ENCODE measurements around the gene ZBTB44.
"Not testable (repeated sequence)": the region's sequence is repeated elsewhere in the genome, so short reads cannot be mapped to it uniquely, and the experiment has no call there.

The ZBTB44 gene

DNA sequence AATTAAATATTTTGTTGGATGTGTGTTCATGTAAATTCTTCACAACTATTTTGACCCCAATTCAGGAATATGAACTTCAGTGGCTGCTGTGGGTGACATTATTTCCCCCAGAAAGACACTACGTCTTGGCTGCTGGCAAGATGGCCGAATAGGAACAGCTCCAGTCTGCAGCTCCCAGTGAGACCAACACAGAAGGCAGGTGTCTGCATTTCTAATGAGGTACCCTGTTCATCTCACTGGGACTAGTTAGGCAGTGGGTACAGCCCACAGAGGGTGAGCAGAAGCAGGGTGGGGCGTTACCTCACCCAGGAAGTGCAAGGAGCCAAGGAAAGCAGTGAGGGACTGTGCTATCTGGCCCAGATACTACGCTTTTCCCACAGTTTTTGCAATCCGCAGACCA, 65.3 kb downstream of the ZBTB44 start:
- no peak for DNase-seq (ENCODE audit: low read depth)
- no peak overlapping the region for H3K4me3 ChIP-seq (ENCODE audit: low read depth, low read length)
- TF ChIP-seq, protein P1, sequence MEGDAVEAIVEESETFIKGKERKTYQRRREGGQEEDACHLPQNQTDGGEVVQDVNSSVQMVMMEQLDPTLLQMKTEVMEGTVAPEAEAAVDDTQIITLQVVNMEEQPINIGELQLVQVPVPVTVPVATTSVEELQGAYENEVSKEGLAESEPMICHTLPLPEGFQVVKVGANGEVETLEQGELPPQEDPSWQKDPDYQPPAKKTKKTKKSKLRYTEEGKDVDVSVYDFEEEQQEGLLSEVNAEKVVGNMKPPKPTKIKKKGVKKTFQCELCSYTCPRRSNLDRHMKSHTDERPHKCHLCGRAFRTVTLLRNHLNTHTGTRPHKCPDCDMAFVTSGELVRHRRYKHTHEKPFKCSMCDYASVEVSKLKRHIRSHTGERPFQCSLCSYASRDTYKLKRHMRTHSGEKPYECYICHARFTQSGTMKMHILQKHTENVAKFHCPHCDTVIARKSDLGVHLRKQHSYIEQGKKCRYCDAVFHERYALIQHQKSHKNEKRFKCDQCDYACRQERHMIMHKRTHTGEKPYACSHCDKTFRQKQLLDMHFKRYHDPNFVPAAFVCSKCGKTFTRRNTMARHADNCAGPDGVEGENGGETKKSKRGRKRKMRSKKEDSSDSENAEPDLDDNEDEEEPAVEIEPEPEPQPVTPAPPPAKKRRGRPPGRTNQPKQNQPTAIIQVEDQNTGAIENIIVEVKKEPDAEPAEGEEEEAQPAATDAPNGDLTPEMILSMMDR (IDR thresholded peaks at IDR 0.05; ENCODE audit: low read depth, low read length, missing control alignments): no peak

DNA sequence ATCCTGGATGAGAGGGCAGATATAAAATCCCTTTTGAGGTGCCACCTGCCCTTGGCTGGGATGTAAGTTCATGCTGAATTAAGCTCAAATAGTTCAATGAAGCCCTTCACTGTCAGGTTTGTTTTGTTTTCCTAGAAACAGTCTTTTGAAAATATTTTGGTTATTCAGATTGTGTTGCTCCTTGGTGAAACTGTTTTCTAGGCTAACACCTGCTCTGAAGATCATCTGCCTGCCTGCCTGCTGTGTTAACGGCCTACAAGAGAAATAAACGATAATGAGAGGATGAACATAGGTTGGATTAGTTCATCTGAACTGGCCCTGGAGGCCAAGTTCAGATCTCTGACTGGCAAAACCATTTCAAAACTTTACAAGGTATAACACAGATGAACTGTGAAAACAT, 67.4 kb downstream of the ZBTB44 start:
- H3K4me3 ChIP-seq (ENCODE audit: low read depth, low read length): no peak overlapping the region
- DNase-seq (ENCODE audit: low read depth): no peak
- TF ChIP-seq, protein P1 (IDR thresholded peaks at IDR 0.05; ENCODE audit: low read depth, low read length, missing control alignments): no peak

DNA sequence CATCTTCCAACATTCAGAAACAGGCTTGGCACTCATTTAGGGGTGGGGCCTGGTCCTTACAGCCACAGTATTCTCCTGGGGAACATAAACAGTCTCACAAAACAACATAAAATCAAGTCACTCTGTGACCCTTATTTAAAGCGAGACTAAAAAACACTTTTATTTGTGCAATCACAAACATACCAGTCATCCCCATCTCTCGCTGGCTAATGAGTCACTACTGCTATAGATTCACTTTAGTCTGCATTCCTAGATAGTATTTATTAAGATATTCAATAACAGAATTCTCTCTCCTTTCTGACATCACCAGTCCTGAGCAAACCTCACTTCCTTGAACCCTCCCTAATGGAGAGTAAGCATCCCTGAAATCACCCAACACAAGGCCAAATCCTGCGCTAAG, 68.0 kb downstream of the ZBTB44 start:
- no peak overlapping the region for H3K4me3 ChIP-seq (ENCODE audit: low read depth, low read length)
- TF ChIP-seq, protein P1 (IDR thresholded peaks at IDR 0.05; ENCODE audit: low read depth, low read length, missing control alignments): no peak
- no peak for DNase-seq (ENCODE audit: low read depth)

DNA sequence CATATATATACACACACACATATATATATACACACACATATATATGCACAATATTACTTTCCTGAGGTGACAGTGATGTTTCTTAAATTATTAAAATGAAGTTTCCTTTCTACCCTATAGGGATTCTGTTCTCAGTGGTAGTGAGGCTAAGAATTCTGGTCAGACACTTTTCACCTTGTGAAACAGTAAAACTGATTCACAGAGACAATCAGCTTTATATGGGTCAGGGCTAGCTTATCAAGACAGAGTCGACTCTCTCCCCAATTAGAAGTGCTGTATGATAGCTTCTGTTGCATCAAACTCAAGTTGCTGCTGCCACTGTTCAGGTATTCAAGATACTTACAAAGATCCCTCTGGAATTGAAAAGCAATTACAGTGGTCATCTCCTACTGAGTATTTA, 68.4 kb downstream of the ZBTB44 start:
- DNase-seq (ENCODE audit: low read depth): no peak
- TF ChIP-seq, protein P1 (IDR thresholded peaks at IDR 0.05; ENCODE audit: low read depth, low read length, missing control alignments): no peak
- no peak overlapping the region for H3K4me3 ChIP-seq (ENCODE audit: low read depth, low read length)

DNA sequence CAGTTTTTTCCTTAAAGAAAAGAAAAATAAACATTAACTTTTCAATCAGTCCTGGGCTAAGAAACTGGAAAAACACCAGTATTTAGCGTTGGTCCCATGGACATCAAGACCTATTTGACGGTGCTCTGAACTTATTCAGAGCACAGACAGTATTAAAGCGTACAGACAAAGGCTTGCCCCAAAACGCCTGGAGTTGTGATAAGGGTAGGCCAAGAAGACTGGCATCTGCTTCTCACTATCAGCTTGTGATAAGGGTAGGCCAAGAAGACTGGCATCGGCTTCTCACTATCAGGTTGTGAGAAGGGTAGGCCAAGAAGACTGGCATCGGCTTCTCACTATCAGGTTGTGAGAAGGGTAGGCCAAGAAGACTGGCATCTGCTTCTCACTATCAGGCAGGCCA, 69.3 kb downstream of the ZBTB44 start:
- H3K4me3 ChIP-seq (ENCODE audit: low read depth, low read length); DNase-seq (ENCODE audit: low read depth): not testable (repeated sequence)

DNA sequence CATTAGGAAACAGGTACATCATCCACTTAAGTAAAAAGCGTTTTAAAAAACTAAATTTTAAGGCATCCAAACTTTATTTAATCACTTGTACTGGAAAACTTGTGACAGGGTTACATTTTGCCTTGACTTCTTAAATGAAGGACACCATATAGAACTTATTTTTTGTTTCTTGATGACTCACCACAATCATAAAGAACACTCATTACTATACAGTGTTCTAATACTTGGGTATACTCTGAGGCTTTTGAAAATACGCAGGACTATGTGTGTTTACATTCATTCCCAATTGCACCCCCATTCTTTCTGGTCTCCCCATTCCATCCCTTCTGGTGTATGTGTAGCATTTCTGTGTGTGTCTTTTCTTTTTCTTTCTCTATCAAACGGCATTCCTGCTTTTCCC, 69.9 kb downstream of the ZBTB44 start:
- no peak for DNase-seq (ENCODE audit: low read depth)

DNA sequence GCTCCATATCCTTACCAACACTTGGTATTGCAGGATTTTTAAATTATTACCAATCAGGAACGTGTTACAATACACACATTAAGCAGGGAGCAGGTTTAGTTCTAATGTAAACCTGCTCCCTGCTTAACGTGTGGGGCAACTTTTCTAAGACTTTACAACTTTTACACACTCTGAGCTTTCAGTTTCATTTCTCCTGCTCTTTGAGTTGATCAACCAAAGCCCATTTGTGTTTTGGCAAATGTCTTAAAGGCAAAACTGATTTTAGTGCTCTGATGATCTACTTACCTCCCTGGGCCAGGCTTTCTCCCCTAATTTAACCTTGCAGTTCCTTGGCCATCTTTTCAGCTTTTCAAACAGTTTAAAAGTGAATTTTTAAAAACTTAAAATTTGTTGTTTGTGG, 70.9 kb downstream of the ZBTB44 start:
- TF ChIP-seq, protein P1 (IDR thresholded peaks at IDR 0.05; ENCODE audit: low read depth, low read length, missing control alignments): no peak
- no peak for DNase-seq (ENCODE audit: low read depth)
- H3K4me3 ChIP-seq (ENCODE audit: low read depth, low read length): no peak overlapping the region

More for the DNA sequence above, 69.9 kb downstream of the ZBTB44 start:
- no peak overlapping the region for H3K4me3 ChIP-seq (ENCODE audit: low read depth, low read length)
- TF ChIP-seq, protein P1 (IDR thresholded peaks at IDR 0.05; ENCODE audit: low read depth, low read length, missing control alignments): no peak

DNA sequence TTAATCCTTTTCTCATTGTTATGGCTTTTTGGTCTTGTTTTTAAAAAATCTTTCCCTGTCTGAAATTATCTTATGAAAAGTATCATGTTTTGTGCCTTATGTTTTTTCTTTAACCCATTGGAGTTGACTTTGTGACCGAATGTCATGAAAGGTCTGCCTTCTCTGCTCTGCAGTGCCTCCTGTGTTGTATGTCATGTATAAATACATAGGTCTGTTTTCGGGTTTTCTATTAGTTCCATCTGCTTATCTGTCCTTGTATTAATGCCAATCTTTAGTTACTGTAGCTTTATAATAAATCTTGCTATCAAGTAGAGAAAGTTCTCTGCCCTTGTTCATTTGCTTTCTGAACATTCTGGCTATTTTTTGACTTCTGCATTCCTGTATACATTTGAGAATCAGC, 73.0 kb downstream of the ZBTB44 start:
- TF ChIP-seq, protein P1 (IDR thresholded peaks at IDR 0.05; ENCODE audit: low read depth, low read length, missing control alignments): no peak
- H3K4me3 ChIP-seq (ENCODE audit: low read depth, low read length): no peak overlapping the region
- no peak for DNase-seq (ENCODE audit: low read depth)
